ENCODE data around the gene HORMAD2. TPM values are rescaled to one million over a fixed set of nuclear protein-coding genes. Genes with fewer than 3 reads are reported as not detected.

HORMAD2 gene, protein sequence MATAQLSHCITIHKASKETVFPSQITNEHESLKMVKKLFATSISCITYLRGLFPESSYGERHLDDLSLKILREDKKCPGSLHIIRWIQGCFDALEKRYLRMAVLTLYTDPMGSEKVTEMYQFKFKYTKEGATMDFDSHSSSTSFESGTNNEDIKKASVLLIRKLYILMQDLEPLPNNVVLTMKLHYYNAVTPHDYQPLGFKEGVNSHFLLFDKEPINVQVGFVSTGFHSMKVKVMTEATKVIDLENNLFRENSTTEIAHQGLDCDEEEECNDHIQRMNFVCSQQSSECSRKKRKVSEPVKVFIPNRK
- not detected for polyA plus RNA-seq (ENCODE audit: low read depth in 6 of 6)

DNA sequence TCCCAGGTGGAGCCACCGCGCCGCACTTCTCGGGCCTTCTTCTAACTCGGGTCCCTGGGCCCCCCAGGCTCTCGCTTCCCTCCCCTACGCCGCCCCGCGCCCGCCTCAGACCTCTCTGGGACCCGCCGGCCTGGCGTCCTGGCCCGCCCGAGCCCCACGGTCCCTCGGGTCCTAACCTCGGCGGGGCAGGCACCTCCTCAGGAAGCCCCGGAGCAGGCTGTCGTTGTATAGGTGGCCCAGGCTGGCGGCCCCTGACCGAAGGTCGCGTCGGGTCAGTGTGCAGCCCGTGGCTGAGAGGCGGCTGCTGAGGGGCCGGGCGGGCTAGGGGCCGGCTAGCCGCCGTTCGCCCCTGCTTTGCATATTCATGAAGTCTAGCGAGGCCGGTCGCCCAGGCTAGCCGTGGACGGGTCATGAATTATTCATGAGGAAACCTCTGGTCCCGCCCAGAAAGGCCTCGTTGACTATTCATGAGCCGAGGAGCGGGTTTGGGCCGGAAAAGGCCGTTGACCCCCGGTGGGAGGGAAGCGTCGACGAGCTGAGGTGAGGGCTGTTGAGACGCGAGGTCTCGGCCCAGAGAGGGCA is at the start of gene HORMAD2:
Gene HORMAD2, plus strand, starts transcription at position 513 of the 582 bp plus-strand sequence. CDS start 13,489 bp downstream, outside the sequence.
- Mint-ChIP-seq H3K27me3 (peaks cover 19 to 56% (median 35%) of the 10 kb centered on the region in 3 donors), H3K4me3 (peak within 1 kb of the TSS in 6 of 8 donors; percentile 45 to 83 (median 68)), H3K27ac (peak within 1 kb of the TSS in 1 of 6 donors; percentile 78), H3K36me3 (peaks cover 0 to 6% of the 10 kb centered on the region in 2 donors), H3K9me3 (peaks cover 0 to 14% (median 8%) of the 10 kb centered on the region in 7 donors), H3K4me1 (peaks cover 9 to 15% (median 11%) of the 10 kb centered on the region in 3 donors)
- ATAC-seq (ENCODE audit: low read depth in 2 of 2) (peak; percentile 30), DNase-seq (no peak)

GRCh38 chr22:30031328-30031727 is 48.9 kb upstream of the HORMAD2 start:
- Mint-ChIP-seq H3K27ac (no peak overlapping the region), H3K9me3 (no peaks in the 10 kb centered on the region), H3K4me1 (no peaks in the 10 kb centered on the region), H3K27me3 (no peaks in the 10 kb centered on the region), H3K4me3 (no peak overlapping the region), H3K36me3 (peaks cover 0 to 13% of the 10 kb centered on the region in 2 donors)
- DNase-seq, result no peak
- ATAC-seq (ENCODE audit: low read depth in 2 of 2), result no peak

- peaks cover 0 to 13% of the 10 kb centered on the region in 2 donors for H3K36me3 Mint-ChIP-seq
- H3K4me1 Mint-ChIP-seq, result no peaks in the 10 kb centered on the region
- ATAC-seq (ENCODE audit: low read depth in 2 of 2) (no peak), DNase-seq (no peak)
- peak overlapping the region in 3 of 6 donors; percentile 67 to 85 (median 69) for H3K27ac Mint-ChIP-seq
- H3K9me3 Mint-ChIP-seq, result no peaks in the 10 kb centered on the region
- no peak overlapping the region for H3K4me3 Mint-ChIP-seq
- H3K27me3 Mint-ChIP-seq, result no peaks in the 10 kb centered on the region
Measured at GRCh38 chr22:30031764-30032455, 48.4 kb upstream of the HORMAD2 start.

- peak overlapping the region in 1 of 6 donors; percentile 54 for H3K27ac Mint-ChIP-seq
- H3K36me3 Mint-ChIP-seq, result peaks cover 0 to 10% of the 10 kb centered on the region in 2 donors
- H3K9me3 Mint-ChIP-seq, result no peaks in the 10 kb centered on the region
- ATAC-seq (ENCODE audit: low read depth in 2 of 2) (no peak), DNase-seq (no peak)
- no peak overlapping the region for H3K4me3 Mint-ChIP-seq
- H3K27me3 Mint-ChIP-seq, result no peaks in the 10 kb centered on the region
- no peaks in the 10 kb centered on the region for H3K4me1 Mint-ChIP-seq
Measured at GRCh38 chr22:30033137-30033536, 47.1 kb upstream of the HORMAD2 start.

GRCh38 chr22:30033901-30034300 is 46.4 kb upstream of the HORMAD2 start:
- Mint-ChIP-seq H3K4me1 (no peaks in the 10 kb centered on the region), H3K9me3 (no peaks in the 10 kb centered on the region), H3K36me3 (peaks cover 0 to 7% of the 10 kb centered on the region in 2 donors), H3K27ac (peak overlapping the region in 3 of 6 donors; percentile 31 to 84 (median 69)), H3K27me3 (no peaks in the 10 kb centered on the region), H3K4me3 (no peak overlapping the region)
- DNase-seq (no peak), ATAC-seq (ENCODE audit: low read depth in 2 of 2) (no peak)

GRCh38 chr22:30036656-30037055 is 43.6 kb upstream of the HORMAD2 start:
- H3K36me3 Mint-ChIP-seq, result peaks cover 0 to 7% of the 10 kb centered on the region in 2 donors
- H3K4me1 Mint-ChIP-seq, result no peaks in the 10 kb centered on the region
- H3K27ac Mint-ChIP-seq, result no peak overlapping the region
- H3K4me3 Mint-ChIP-seq, result no peak overlapping the region
- DNase-seq (no peak), ATAC-seq (ENCODE audit: low read depth in 2 of 2) (no peak)
- H3K27me3 Mint-ChIP-seq, result peaks cover 0 to 3% (median 0%) of the 10 kb centered on the region in 3 donors
- H3K9me3 Mint-ChIP-seq, result no peaks in the 10 kb centered on the region

DNA sequence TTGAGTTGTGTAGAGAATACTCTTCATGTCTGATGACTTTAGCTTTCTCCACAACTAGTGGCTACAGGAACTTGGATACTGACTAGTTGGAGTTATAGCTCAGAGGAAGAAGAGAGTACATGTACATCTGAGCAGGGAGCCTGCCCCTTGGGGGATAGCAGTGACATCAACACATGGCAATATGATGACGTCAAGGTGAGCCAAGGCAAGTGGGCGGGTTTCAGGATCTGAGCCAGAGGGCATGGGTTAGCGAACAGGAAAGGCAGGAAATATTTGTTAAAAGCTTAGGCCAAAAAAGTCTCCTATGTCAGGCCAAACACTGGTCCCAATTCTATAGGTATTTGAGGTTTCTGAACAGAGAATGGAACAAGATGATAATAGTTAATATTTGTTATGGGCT is 42.0 kb upstream of the HORMAD2 start:
- Mint-ChIP-seq H3K4me1 (no peaks in the 10 kb centered on the region), H3K27ac (no peak overlapping the region), H3K9me3 (no peaks in the 10 kb centered on the region), H3K27me3 (peaks cover 0 to 14% (median 10%) of the 10 kb centered on the region in 3 donors), H3K4me3 (no peak overlapping the region), H3K36me3 (peaks cover 0 to 7% of the 10 kb centered on the region in 2 donors)
- DNase-seq (no peak), ATAC-seq (ENCODE audit: low read depth in 2 of 2) (no peak)

DNA sequence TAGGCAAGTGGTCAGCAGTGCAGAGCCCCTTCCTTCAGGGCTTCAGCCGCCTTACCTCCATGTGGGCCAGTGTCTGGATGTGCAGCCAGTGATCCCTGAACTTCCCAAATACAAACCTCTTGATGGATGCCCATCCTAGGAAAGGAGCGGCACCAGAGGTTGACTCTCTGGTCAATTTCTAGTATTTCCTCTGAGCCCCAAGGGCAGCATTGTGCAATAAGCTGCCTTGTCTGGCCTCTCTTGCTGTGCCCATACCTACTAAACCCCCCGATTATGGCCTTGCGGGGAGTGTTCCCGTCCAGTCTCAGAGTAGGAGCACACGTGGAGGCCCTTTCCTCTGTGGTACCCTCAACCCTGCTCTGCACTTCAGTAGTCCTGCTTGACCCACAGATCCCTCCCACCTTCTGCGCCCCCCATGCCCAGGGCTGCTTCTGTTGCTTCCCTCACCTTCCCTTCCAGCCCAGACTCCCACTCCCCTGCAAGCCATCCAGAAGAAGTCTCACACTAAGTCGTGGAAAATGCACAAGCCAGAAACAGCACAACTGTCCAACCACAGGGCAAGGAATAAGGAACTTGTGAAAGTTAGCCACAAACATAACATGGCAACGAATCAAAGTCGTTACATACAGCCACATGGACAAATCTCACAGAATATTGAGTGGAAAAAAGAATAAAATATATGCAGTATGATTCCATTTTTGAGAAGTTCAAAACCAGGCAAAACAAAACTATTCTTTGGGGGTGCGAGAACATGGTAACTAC is 39.6 kb upstream of the HORMAD2 start:
- no peak for ATAC-seq (ENCODE audit: low read depth in 2 of 2)
- peaks cover 0 to 18% (median 11%) of the 10 kb centered on the region in 3 donors for H3K27me3 Mint-ChIP-seq
- peak overlapping the region in 1 of 6 donors; percentile 21 for H3K27ac Mint-ChIP-seq
- no peak for DNase-seq
- H3K9me3 Mint-ChIP-seq, result no peaks in the 10 kb centered on the region
- H3K36me3 Mint-ChIP-seq, result peaks cover 0 to 6% of the 10 kb centered on the region in 2 donors
- peak overlapping the region in 1 of 8 donors; percentile 51 for H3K4me3 Mint-ChIP-seq
- no peaks in the 10 kb centered on the region for H3K4me1 Mint-ChIP-seq

DNA sequence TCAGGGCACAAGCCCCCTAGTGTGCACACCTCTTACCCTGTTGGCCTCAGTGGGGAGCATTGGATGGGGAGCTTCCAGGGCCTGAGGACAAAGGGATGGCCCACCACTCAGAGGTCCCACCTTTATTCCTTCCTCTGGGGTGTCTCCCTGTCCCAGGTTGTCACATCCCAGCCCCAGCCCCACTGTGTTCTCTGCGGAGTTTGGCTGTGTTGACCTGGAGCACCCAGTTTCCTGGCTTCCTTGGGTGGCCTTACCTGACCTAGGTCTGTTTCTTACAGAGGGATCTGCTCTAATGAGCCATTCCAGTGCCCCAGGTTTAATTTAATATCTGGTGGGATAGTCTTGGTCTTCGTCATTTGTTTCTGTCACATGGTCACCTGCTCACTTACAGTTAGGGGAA is 38.8 kb upstream of the HORMAD2 start:
- no peak for DNase-seq
- Mint-ChIP-seq H3K27ac (no peak overlapping the region), H3K36me3 (no peaks in the 10 kb centered on the region), H3K4me3 (no peak overlapping the region), H3K4me1 (peaks cover 0 to 3% (median 0%) of the 10 kb centered on the region in 3 donors), H3K27me3 (peaks cover 0 to 18% (median 11%) of the 10 kb centered on the region in 3 donors), H3K9me3 (no peaks in the 10 kb centered on the region)
- no peak for ATAC-seq (ENCODE audit: low read depth in 2 of 2)

GRCh38 chr22:30041881-30042280 is 38.4 kb upstream of the HORMAD2 start:
- Mint-ChIP-seq H3K27ac (no peak overlapping the region), H3K9me3 (no peaks in the 10 kb centered on the region), H3K4me3 (no peak overlapping the region), H3K36me3 (no peaks in the 10 kb centered on the region), H3K27me3 (peaks cover 0 to 18% (median 11%) of the 10 kb centered on the region in 3 donors), H3K4me1 (peaks cover 2 to 3% (median 3%) of the 10 kb centered on the region in 3 donors)
- DNase-seq (no peak), ATAC-seq (ENCODE audit: low read depth in 2 of 2) (no peak)

- peaks cover 3 to 11% (median 11%) of the 10 kb centered on the region in 3 donors for H3K4me1 Mint-ChIP-seq
- H3K27ac Mint-ChIP-seq, result peak overlapping the region in 1 of 6 donors; percentile 34
- H3K27me3 Mint-ChIP-seq, result peaks cover 0 to 18% (median 11%) of the 10 kb centered on the region in 3 donors
- H3K4me3 Mint-ChIP-seq, result no peak overlapping the region
- H3K36me3 Mint-ChIP-seq, result no peaks in the 10 kb centered on the region
- DNase-seq, result no peak
- ATAC-seq (ENCODE audit: low read depth in 2 of 2), result no peak
- no peaks in the 10 kb centered on the region for H3K9me3 Mint-ChIP-seq
Measured at GRCh38 chr22:30043161-30043560, 37.1 kb upstream of the HORMAD2 start.

GRCh38 chr22:30044369-30044768 is 35.9 kb upstream of the HORMAD2 start:
- ATAC-seq (ENCODE audit: low read depth in 2 of 2) (no peak), DNase-seq (no peak)
- Mint-ChIP-seq H3K27me3 (peaks cover 0 to 18% (median 11%) of the 10 kb centered on the region in 3 donors), H3K4me3 (no peak overlapping the region), H3K36me3 (no peaks in the 10 kb centered on the region), H3K27ac (no peak overlapping the region), H3K9me3 (no peaks in the 10 kb centered on the region), H3K4me1 (peaks cover 3 to 11% (median 11%) of the 10 kb centered on the region in 3 donors)

All from naive B cell (primary cell).